Mammary epithelial cell (primary cell): Measurements from ENCODE around the gene TPBGL.

ENCODE experiments used
- EZH2 ChIP-seq: IDR thresholded peaks from 2 replicates; pipeline ENCODE4 v1.6.1; 2012; ENCODE audit warnings: low read length, inconsistent platforms, borderline replicate concordance
- TF ChIP-seq, protein P1 (sequence below), 2 donors: IDR thresholded peaks in 1 of 2; conservative IDR thresholded peaks in 1 of 2; 2 replicates each; pipeline ENCODE4 v1.5.1; 2011 to 2012; ENCODE audit warnings: inconsistent platforms in 2 of 2, low read length in 2 of 2, mild to moderate bottlenecking in 2 of 2, control low read depth in 1 of 2, low read depth in 1 of 2; ENCODE audit not compliant: insufficient read depth in 1 of 2; ENCODE audit errors: extremely low read depth in 1 of 2

- TF ChIP-seq, protein P1, sequence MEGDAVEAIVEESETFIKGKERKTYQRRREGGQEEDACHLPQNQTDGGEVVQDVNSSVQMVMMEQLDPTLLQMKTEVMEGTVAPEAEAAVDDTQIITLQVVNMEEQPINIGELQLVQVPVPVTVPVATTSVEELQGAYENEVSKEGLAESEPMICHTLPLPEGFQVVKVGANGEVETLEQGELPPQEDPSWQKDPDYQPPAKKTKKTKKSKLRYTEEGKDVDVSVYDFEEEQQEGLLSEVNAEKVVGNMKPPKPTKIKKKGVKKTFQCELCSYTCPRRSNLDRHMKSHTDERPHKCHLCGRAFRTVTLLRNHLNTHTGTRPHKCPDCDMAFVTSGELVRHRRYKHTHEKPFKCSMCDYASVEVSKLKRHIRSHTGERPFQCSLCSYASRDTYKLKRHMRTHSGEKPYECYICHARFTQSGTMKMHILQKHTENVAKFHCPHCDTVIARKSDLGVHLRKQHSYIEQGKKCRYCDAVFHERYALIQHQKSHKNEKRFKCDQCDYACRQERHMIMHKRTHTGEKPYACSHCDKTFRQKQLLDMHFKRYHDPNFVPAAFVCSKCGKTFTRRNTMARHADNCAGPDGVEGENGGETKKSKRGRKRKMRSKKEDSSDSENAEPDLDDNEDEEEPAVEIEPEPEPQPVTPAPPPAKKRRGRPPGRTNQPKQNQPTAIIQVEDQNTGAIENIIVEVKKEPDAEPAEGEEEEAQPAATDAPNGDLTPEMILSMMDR (conservative IDR thresholded peaks at IDR 0.05 in 1 of 2, IDR thresholded peaks at IDR 0.05 in 1 of 2; ENCODE audit: extremely low read depth in 1 of 2, insufficient read depth in 1 of 2, low read depth in 1 of 2, low read length in 2 of 2): no peak
- no peak for TF ChIP-seq EZH2
These were observed 36.4 kb upstream of the TPBGL start for GRCh38 chr11:75204012-75204674.
